Measurements from ENCODE around the gene SERINC4. TPM values are rescaled to one million over a fixed set of nuclear protein-coding genes. Genes with fewer than 3 reads are reported as not detected.
"Not testable (repeated sequence)": the region's sequence is repeated elsewhere in the genome, so short reads cannot be mapped to it uniquely, and the experiment has no call there.

The SERINC4 gene
- total RNA-seq, 2 donors from 2014 or later = not detected

GRCh38 chr15:43749690-43750345 lies 50.2 kb downstream of the SERINC4 start:
- TF ChIP-seq CTCF (IDR thresholded peaks at IDR 0.05) = no peak
- ATAC-seq (ENCODE audit: insufficient number of reproducible peaks, low FRiP score, low read depth) (no peak), DNase-seq (ENCODE audit: low spot score) (no peak)
- no peaks in the 10 kb centered on the region for H3K27me3 ChIP-seq (replicated peaks; ENCODE audit: insufficient read depth)
- H3K27ac ChIP-seq = no peak overlapping the region
- H3K36me3 ChIP-seq = peaks cover 3% of the 10 kb centered on the region
- no peaks in the 10 kb centered on the region for H3K9me3 ChIP-seq
- peak overlapping the region; percentile 46 for H3K4me3 ChIP-seq
- H3K4me1 ChIP-seq (ENCODE audit: control insufficient read depth in 1 of 2, low read depth in 2 of 2) = peaks cover 17 to 55% of the 10 kb centered on the region in 2 donors

GRCh38 chr15:43748376-43748775 lies 51.6 kb downstream of the SERINC4 start:
- Histone ChIP-seq H3K9me3 (no peaks in the 10 kb centered on the region), H3K36me3 (no peaks in the 10 kb centered on the region), H3K27ac (no peak overlapping the region), H3K4me3 (peak overlapping the region; percentile 92), H3K27me3 (replicated peaks; ENCODE audit: insufficient read depth) (no peaks in the 10 kb centered on the region), H3K4me1 (ENCODE audit: control insufficient read depth in 1 of 2, low read depth in 2 of 2) (peaks cover 17 to 55% of the 10 kb centered on the region in 2 donors)
- ATAC-seq (ENCODE audit: insufficient number of reproducible peaks, low FRiP score, low read depth) (no peak), DNase-seq (ENCODE audit: low spot score) (no peak)
- TF ChIP-seq CTCF (IDR thresholded peaks at IDR 0.05) = no peak

GRCh38 chr15:43746903-43747309 lies 53.1 kb downstream of the SERINC4 start:
- H3K36me3 ChIP-seq; DNase-seq (ENCODE audit: low spot score); H3K27me3 ChIP-seq (replicated peaks; ENCODE audit: insufficient read depth); H3K9me3 ChIP-seq: not testable (repeated sequence)
- Histone ChIP-seq H3K4me1 (ENCODE audit: control insufficient read depth in 1 of 2, low read depth in 2 of 2) (peaks cover 17 to 47% of the 10 kb centered on the region in 2 donors), H3K4me3 (peak overlapping the region; percentile 92), H3K27ac (peak overlapping the region; percentile 91 to 93)
- ATAC-seq (ENCODE audit: insufficient number of reproducible peaks, low FRiP score, low read depth) = peak; percentile 33

GRCh38 chr15:43746245-43746902 lies 53.6 kb downstream of the SERINC4 start, which contains the start of gene PDIA3:
Gene PDIA3, plus strand, starts transcription at chr15:43746438. Its CDS starts 102 bp downstream, at chr15:43746540.
- TF ChIP-seq CTCF (IDR thresholded peaks at IDR 0.05) = peak; percentile 23
- DNase-seq (ENCODE audit: low spot score) (peak; percentile 58), ATAC-seq (ENCODE audit: insufficient number of reproducible peaks, low FRiP score, low read depth) (peak; percentile 91)
- peak within 1 kb of the TSS; percentile 91 to 93 for H3K27ac ChIP-seq
- H3K4me1 ChIP-seq (ENCODE audit: control insufficient read depth in 1 of 2, low read depth in 2 of 2) = peaks cover 17 to 41% of the 10 kb centered on the region in 2 donors
- not testable (repeated sequence) for H3K27me3 ChIP-seq (replicated peaks; ENCODE audit: insufficient read depth); H3K9me3 ChIP-seq; H3K36me3 ChIP-seq
- peak within 1 kb of the TSS; percentile 92 for H3K4me3 ChIP-seq

Other genes starting within 250 kb of the SERINC4 start
- 10 to 100 TPM; 43.5 to 61.2 TPM for gene PPIP5K1, start 210.0 kb downstream of the SERINC4 start, total RNA-seq
- not detected for gene CKMT1B, start 206.2 kb downstream of the SERINC4 start, total RNA-seq
- 1 to 10 TPM; 1.1 to 1.2 TPM for gene STRC, start 181.4 kb downstream of the SERINC4 start, total RNA-seq
- gene CATSPER2, start 151.4 kb downstream of the SERINC4 start, total RNA-seq = 1 to 10 TPM; 3.0 to 5.2 TPM
- not detected for gene CKMT1A, start 106.4 kb downstream of the SERINC4 start, total RNA-seq
- 100 to 1,000 TPM; 136 to 144 TPM for gene PDIA3, start 53.8 kb downstream of the SERINC4 start, total RNA-seq
- gene ELL3, start 23.3 kb downstream of the SERINC4 start, total RNA-seq = 10 to 100 TPM in 1 of 2 donors, 1 to 10 TPM in 1; 7.2 to 11.2 TPM
- gene SERF2, start 7.9 kb downstream of the SERINC4 start, total RNA-seq = 100 to 1,000 TPM; 532 to 761 TPM
- 10 to 100 TPM in 1 of 2 donors, 1 to 10 TPM in 1; 9.2 to 21.2 TPM for gene HYPK, start 379 bp upstream of the SERINC4 start, total RNA-seq
- 10 to 100 TPM in 1 of 2 donors, 1 to 10 TPM in 1; 6.8 to 20.8 TPM for gene MFAP1, start 24.5 kb upstream of the SERINC4 start, total RNA-seq
- 1 to 10 TPM; 3.8 to 6.6 TPM for gene WDR76, start 26.8 kb upstream of the SERINC4 start, total RNA-seq

All from thoracic aorta (tissue), 2 donors.